H1 (cell line): ENCODE results near the gene SUPT20HL1. TPM values are rescaled to one million over a fixed set of nuclear protein-coding genes. Genes with fewer than 3 reads are reported as not detected.

ENCODE experiments used
- CTCF ChIA-PET: fragments of 300-600 bp; sonication (Branson Sonifier 250); formaldehyde crosslinking; loops from one replicate; lab custom pipeline; 2021; ENCODE audit not compliant: partially characterized antibody; lab: Charles Lee
- POLR2A ChIA-PET: fragments of 300-600 bp; sonication (Branson Sonifier 250); formaldehyde crosslinking; loops from one replicate; lab custom pipeline; 2021; ENCODE audit warnings: inconsistent platforms; ENCODE audit not compliant: partially characterized antibody; lab: Charles Lee
- DNase-seq, 2 experiments: peaks; one replicate each; pipeline versions ENCODE4 v3.0.0 to v3.0.0-alpha.2; 2010 to 2022; ENCODE audit warnings: low spot score in 2 of 2, low read depth in 1 of 2, mixed read lengths in 1 of 2
- FAIRE-seq: peaks from 2 replicates; lab custom pipeline; 2011; peaks lifted over from hg19 to GRCh38; lab: Jason Lieb, UNC
- H2AFZ ChIP-seq: 2 replicates; pipeline ENCODE4 v1.8.1; 2012; ENCODE audit warnings: low read length, inconsistent platforms
- H2AK5ac ChIP-seq: 2 replicates; pipeline ENCODE4 v1.6.1; 2013; ENCODE audit warnings: low read depth, low read length
- H2BK120ac ChIP-seq: replicated peaks from 2 replicates; pipeline ENCODE3; 2013; ENCODE audit warnings: low read depth, low read length, inconsistent platforms
- H2BK12ac ChIP-seq: 2 replicates; pipeline ENCODE4 v1.6.1; 2013; ENCODE audit warnings: low read depth, low read length
- H2BK15ac ChIP-seq: 2 replicates; pipeline ENCODE4 v1.6.1; 2013; ENCODE audit warnings: low read length
- H2BK20ac ChIP-seq: 2 replicates; pipeline ENCODE4 v1.6.1; 2013; ENCODE audit warnings: low read length
- H2BK5ac ChIP-seq: 2 replicates; pipeline ENCODE4 v1.6.1; 2013; ENCODE audit warnings: low read depth, low read length
- H3K14ac ChIP-seq: 2 replicates; pipeline ENCODE4 v1.6.1; 2013; ENCODE audit warnings: inconsistent platforms; ENCODE audit not compliant: insufficient read length
- H3K18ac ChIP-seq: 2 replicates; pipeline ENCODE4 v1.6.1; 2013; ENCODE audit warnings: low read length; ENCODE audit errors: extremely low read depth
- H3K23ac ChIP-seq: 2 replicates; pipeline ENCODE4 v1.6.1; 2013; ENCODE audit warnings: inconsistent platforms; ENCODE audit not compliant: insufficient read length
- H3K23me2 ChIP-seq: 2 replicates; pipeline ENCODE4 v1.6.1; 2013; ENCODE audit warnings: low read depth, low read length
- H3K27ac ChIP-seq: 2 replicates; pipeline ENCODE4 v1.6.1; 2011; ENCODE audit warnings: low read depth, low read length, inconsistent platforms
- H3K27me3 ChIP-seq, 4 experiments: replicated peaks in 1 of 4; 1 replicate in 1 of 4; 2 replicates in 3 of 4; pipeline versions ENCODE4 v1.6.1 to v1.8.1; 2011 to 2013; ENCODE audit warnings: low read length in 3 of 4, mild to moderate bottlenecking in 3 of 4, inconsistent platforms in 2 of 4, mixed read lengths in 2 of 4, moderate library complexity in 1 of 4; ENCODE audit not compliant: control insufficient read depth in 3 of 4, insufficient read depth in 3 of 4; ENCODE audit errors: extremely low read depth in 1 of 4
- H3K36me3 ChIP-seq, 4 experiments: 2 replicates each; pipeline versions ENCODE4 v1.6.1 to v1.8.1; 2011 to 2013; ENCODE audit warnings: mild to moderate bottlenecking in 4 of 4, low read length in 3 of 4, moderate library complexity in 2 of 4, control low read depth in 1 of 4, inconsistent platforms in 1 of 4; ENCODE audit not compliant: insufficient read depth in 4 of 4, control insufficient read depth in 2 of 4
- H3K4ac ChIP-seq: replicated peaks from 2 replicates; pipeline ENCODE3; 2013; ENCODE audit warnings: low read length, low read depth, mixed read lengths, inconsistent platforms; ENCODE audit not compliant: insufficient read length
- H3K4me1 ChIP-seq, 4 experiments: replicated peaks in 1 of 4; 1 replicate in 1 of 4; 2 replicates in 3 of 4; pipeline versions ENCODE4 v1.6.1 to v1.8.1; 2011 to 2013; ENCODE audit warnings: low read length in 3 of 4, inconsistent platforms in 2 of 4, mixed read lengths in 1 of 4; ENCODE audit not compliant: insufficient read depth in 4 of 4, control insufficient read depth in 3 of 4
- H3K4me2 ChIP-seq, 2 experiments: 2 replicates each; pipeline versions ENCODE4 v1.6.1 to v1.8.1; 2011 to 2013; ENCODE audit warnings: low read depth in 2 of 2, low read length in 2 of 2, control low read depth in 1 of 2, inconsistent platforms in 1 of 2, mild to moderate bottlenecking in 1 of 2; ENCODE audit not compliant: insufficient read depth in 1 of 2
- H3K4me3 ChIP-seq, 4 experiments: fragments of 200-600, 300-600 bp in 1 of 4; sonication (generic), shearing (Covaris generic), sonication (Bioruptor Twin) in 1 of 4; 2 replicates each; pipeline versions ENCODE4 v1.5.1 to v1.8.1; 2011 to 2016; ENCODE audit warnings: low read length in 4 of 4, low read depth in 3 of 4, control low read depth in 2 of 4, inconsistent platforms in 2 of 4, mild to moderate bottlenecking in 2 of 4, mixed read lengths in 1 of 4, moderate library complexity in 1 of 4; ENCODE audit not compliant: insufficient read depth in 2 of 4; ENCODE audit errors: extremely low read depth in 1 of 4
- H3K56ac ChIP-seq: replicated peaks from 2 replicates; pipeline ENCODE3; 2013; ENCODE audit warnings: low read depth, mild to moderate bottlenecking, mixed read lengths, low read length, inconsistent platforms; ENCODE audit not compliant: insufficient read length
- H3K79me1 ChIP-seq: 2 replicates; pipeline ENCODE4 v1.6.1; 2013; ENCODE audit warnings: low read depth, low read length, control low read depth
- H3K79me2 ChIP-seq, 2 experiments: 2 replicates each; pipeline versions ENCODE4 v1.6.1 to v1.8.1; 2012 to 2013; ENCODE audit warnings: low read length in 2 of 2, mild to moderate bottlenecking in 2 of 2, inconsistent platforms in 1 of 2; ENCODE audit not compliant: insufficient read depth in 2 of 2, control insufficient read depth in 1 of 2
- H3K9ac ChIP-seq, 4 experiments: replicated peaks in 1 of 4; 1 replicate in 1 of 4; 2 replicates in 3 of 4; pipeline versions ENCODE4 v1.6.1 to v1.8.1; 2011 to 2013; ENCODE audit warnings: low read depth in 3 of 4, low read length in 3 of 4, control low read depth in 2 of 4, mild to moderate bottlenecking in 2 of 4, moderate library complexity in 2 of 4, inconsistent platforms in 1 of 4; ENCODE audit errors: extremely low read depth in 1 of 4
- H3K9me3 ChIP-seq, 2 experiments: 2 replicates each; pipeline versions ENCODE4 v1.6.1 to v1.8.1; 2012 to 2013; ENCODE audit warnings: mild to moderate bottlenecking in 2 of 2, moderate library complexity in 2 of 2, control low read depth in 1 of 2, inconsistent platforms in 1 of 2, low read depth in 1 of 2, low read length in 1 of 2, mixed read lengths in 1 of 2; ENCODE audit not compliant: insufficient read depth in 2 of 2
- H4K20me1 ChIP-seq, 2 experiments: replicated peaks in 1 of 2; 2 replicates each; pipeline versions ENCODE3 to v1.8.1; 2011 to 2013; ENCODE audit warnings: inconsistent platforms in 2 of 2, low read length in 2 of 2, mild to moderate bottlenecking in 1 of 2; ENCODE audit not compliant: insufficient read depth in 2 of 2, control insufficient read depth in 1 of 2
- H4K5ac ChIP-seq: 2 replicates; pipeline ENCODE4 v1.6.1; 2013; ENCODE audit warnings: low read length, low read depth, mixed read lengths, inconsistent platforms; ENCODE audit not compliant: insufficient read length
- H4K8ac ChIP-seq: 2 replicates; pipeline ENCODE4 v1.8.0; 2013; ENCODE audit warnings: mild to moderate bottlenecking, moderate library complexity, low read length, inconsistent platforms; ENCODE audit not compliant: insufficient read depth; ENCODE audit errors: extremely low read depth
- H4K91ac ChIP-seq: replicated peaks from 2 replicates; pipeline ENCODE3; 2013; ENCODE audit warnings: low read length, mixed read lengths, inconsistent platforms; ENCODE audit not compliant: insufficient read length
- CBX5 ChIP-seq: fragments of 300-800, 300-1000 bp; sonication (generic); IDR thresholded peaks from 2 replicates; pipeline ENCODE4 v1.7.1; 2016; ENCODE audit warnings: antibody characterized with exemption, low read length, low read depth
- NANOG ChIP-seq: IDR thresholded peaks from 2 replicates; pipeline ENCODE4 v1.6.1; 2011; ENCODE audit warnings: low read length, low read depth, mild to moderate bottlenecking, inconsistent platforms; ENCODE audit not compliant: insufficient read depth, poor library complexity, severe bottlenecking
- RXRA ChIP-seq: IDR thresholded peaks from 2 replicates; pipeline ENCODE4 v1.6.1; 2011; ENCODE audit warnings: low read depth, mild to moderate bottlenecking, low read length, moderate library complexity; ENCODE audit not compliant: insufficient read depth
- SAP30 ChIP-seq: fragments of 300-600 bp; sonication (generic); IDR thresholded peaks from 2 replicates; pipeline ENCODE4 v1.7.1; 2012; ENCODE audit warnings: low read length, moderate library complexity, mild to moderate bottlenecking, inconsistent platforms; ENCODE audit not compliant: insufficient read depth, insufficient replicate concordance
- SP2 ChIP-seq: IDR thresholded peaks from 2 replicates; pipeline ENCODE4 v1.6.1; 2012; ENCODE audit warnings: mild to moderate bottlenecking, low read length, inconsistent platforms
- SRF ChIP-seq: IDR thresholded peaks from 2 replicates; pipeline ENCODE4 v1.6.1; 2011; ENCODE audit warnings: mild to moderate bottlenecking, low read depth, low read length, moderate library complexity
- TAF1 ChIP-seq: IDR thresholded peaks from 2 replicates; pipeline ENCODE4 v1.6.1; 2011; ENCODE audit warnings: mild to moderate bottlenecking, low read depth, low read length
- ZNF274 ChIP-seq: IDR thresholded peaks from 2 replicates; pipeline ENCODE4 v1.7.0; 2012; ENCODE audit warnings: low read length, borderline replicate concordance; ENCODE audit errors: extremely low read depth
- WGBS, 2 experiments: shearing (Covaris generic) in 1 of 2; methylation state at CpG; one replicate each; pipeline versions ENCODE4 v1.1.6 to v1.1.7; 2013 to 2015; ENCODE audit warnings: low lambda C conversion rate in 2 of 2, mixed read lengths in 2 of 2, inconsistent platforms in 1 of 2, low coverage in 1 of 2, missing lambda C conversion rate in 1 of 2; ENCODE audit not compliant: insufficient replicate concordance in 2 of 2, insufficient coverage in 1 of 2, insufficient read length in 1 of 2; ENCODE audit errors: extremely low coverage in 1 of 2, missing lambda C conversion rate in 1 of 2; 5-methylcytosine and 5-hydroxymethylcytosine counted together
- polyA plus RNA-seq, 7 experiments: library from polyadenylated mRNA; depleted of rRNA in 3 of 7; stranded (reverse) in 5 of 7; unstranded in 2 of 7; fragments of >200 nt in 5 of 7; fragments of 200-250 nt in 2 of 7; gene quantifications; 1 replicate in 5 of 7; 2 replicates in 1 of 7; 4 replicates in 1 of 7; pipeline versions ENCODE4 v1.2.1 to v1.2.3, GENCODE V29; 2011 to 2013; ENCODE audit warnings: missing spikeins in 2 of 7, mixed read lengths in 2 of 7
- total RNA-seq: library from RNA; stranded (reverse); fragmentation: NEBNext Ultra II Directional; extraction: Animal tissue kit (Norgen Biotek cat#: 25700); gene quantifications from 2 replicates; pipeline ENCODE4 v1.2.1, GENCODE V29; 2021

Gene SUPT20HL1
- total and polyA plus RNA-seq, 2 of the 8 experiments (the other 6 are each of a cell fraction or from before 2014, with no cell fraction given) = not detected

GRCh38 chrX:24343719-24344118 lies 16.7 kb upstream of the SUPT20HL1 start:
- ChIA-PET POLR2A (no interaction called here), CTCF (interaction anchor here (0.8 to 1.3 kb wide), 3 partner anchors 48 to 155 kb away, joined by 3 to 4 read pairs (median 3); no protein-coding TSS in a partner anchor)
- Histone ChIP-seq H3K4me1 (no peaks in the 10 kb centered on the region), H3K36me3 (no peaks in the 10 kb centered on the region), H3K4me3 (no peak overlapping the region), H2AFZ (no peak overlapping the region), H3K79me2 (no peaks in the 10 kb centered on the region), H3K4me2 (no peak overlapping the region), H3K14ac (no peak overlapping the region), H3K9me3 (no peaks in the 10 kb centered on the region), H2BK15ac (no peak overlapping the region), H2BK20ac (no peak overlapping the region), H4K20me1 (no peaks in the 10 kb centered on the region), H2AK5ac (no peak overlapping the region), H2BK12ac (no peak overlapping the region), H3K18ac (no peak overlapping the region), H2BK5ac (no peak overlapping the region), H4K8ac (no peak overlapping the region), H3K9ac (no peak overlapping the region), H2BK120ac (no peak overlapping the region), H3K27me3 (no peaks in the 10 kb centered on the region), H3K27ac (no peak overlapping the region), H3K23ac (no peak overlapping the region), H3K56ac (no peak overlapping the region), H3K23me2 (no peaks in the 10 kb centered on the region), H4K91ac (no peak overlapping the region), H3K4ac (no peak overlapping the region), H3K79me1 (no peaks in the 10 kb centered on the region), H4K5ac (no peak overlapping the region)
- no peak for TF ChIP-seq ZNF274
- no peak for TF ChIP-seq RXRA
- no peak for TF ChIP-seq SP2
- TF ChIP-seq TAF1 = no peak
- no peak for TF ChIP-seq CBX5
- TF ChIP-seq NANOG = no peak
- no peak for TF ChIP-seq SRF
- TF ChIP-seq SAP30 = no peak
- FAIRE-seq (no peak), DNase-seq (no peak)
- 87% methylated on average over 8 of the region's 9 CpGs; no CpG with 5 or more reads in 1 of the 2 experiments for WGBS, 2 experiments
